Measurements from ENCODE around the gene NPEPL1. TPM values are rescaled to one million over a fixed set of nuclear protein-coding genes. Genes with fewer than 3 reads are reported as not detected.
A peak's percentile ranks its signal among the peaks of the same experiment; 100 is the strongest.
"Not testable (repeated sequence)": the region's sequence is repeated elsewhere in the genome, so short reads cannot be mapped to it uniquely, and the experiment has no call there.

Gene NPEPL1
- total RNA-seq, 1 experiment from 2014 or later: 71.6 TPM

- in situ Hi-C loops (cut with HindIII; ENCODE audit: low pct_unique_long_range_greater_than_20kb, low sequenced_read_pairs): no loop called here
- peak; percentile 40 for DNase-seq (ENCODE audit: low read depth)
These were observed 24.1 kb downstream of the NPEPL1 start for GRCh38 chr20:58716476-58717277.

GRCh38 chr20:58717278-58718091 is 24.9 kb downstream of the NPEPL1 start:
- no peak for DNase-seq (ENCODE audit: low read depth)
- in situ Hi-C loops (cut with HindIII; ENCODE audit: low pct_unique_long_range_greater_than_20kb, low sequenced_read_pairs): no loop called here

DNA sequence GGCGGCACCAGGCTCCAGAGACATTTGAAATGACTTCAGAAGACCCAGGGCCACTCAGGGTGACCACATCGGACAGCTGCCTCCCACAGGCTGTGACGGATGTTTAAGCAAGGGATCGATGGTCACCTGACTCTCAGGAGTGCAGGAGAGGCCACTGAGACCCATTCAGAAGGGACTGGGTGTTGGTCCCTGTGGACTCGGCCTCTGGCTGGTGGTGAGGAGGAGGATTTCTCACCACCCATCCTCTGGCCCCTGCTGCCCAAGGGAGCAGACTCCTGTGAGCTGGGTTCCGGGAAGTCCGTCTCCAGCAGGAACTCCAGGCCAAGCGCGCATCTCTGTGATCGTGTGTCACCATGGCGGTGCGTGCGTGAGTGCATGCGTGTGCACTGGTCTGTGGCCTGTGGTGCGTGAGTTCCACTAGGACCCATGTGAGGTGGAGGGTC is 25.5 kb downstream of the NPEPL1 start:
- in situ Hi-C loops (cut with HindIII; ENCODE audit: low pct_unique_long_range_greater_than_20kb, low sequenced_read_pairs): no loop called here
- DNase-seq (ENCODE audit: low read depth): no peak

- no peak for DNase-seq (ENCODE audit: low read depth)
- in situ Hi-C loops (cut with HindIII; ENCODE audit: low pct_unique_long_range_greater_than_20kb, low sequenced_read_pairs): no loop called here
These were observed 26.1 kb downstream of the NPEPL1 start for GRCh38 chr20:58718729-58719128.

GRCh38 chr20:58719258-58719657 is 26.7 kb downstream of the NPEPL1 start:
- no peak for DNase-seq (ENCODE audit: low read depth)
- in situ Hi-C loops (cut with HindIII; ENCODE audit: low pct_unique_long_range_greater_than_20kb, low sequenced_read_pairs): no loop called here

DNA sequence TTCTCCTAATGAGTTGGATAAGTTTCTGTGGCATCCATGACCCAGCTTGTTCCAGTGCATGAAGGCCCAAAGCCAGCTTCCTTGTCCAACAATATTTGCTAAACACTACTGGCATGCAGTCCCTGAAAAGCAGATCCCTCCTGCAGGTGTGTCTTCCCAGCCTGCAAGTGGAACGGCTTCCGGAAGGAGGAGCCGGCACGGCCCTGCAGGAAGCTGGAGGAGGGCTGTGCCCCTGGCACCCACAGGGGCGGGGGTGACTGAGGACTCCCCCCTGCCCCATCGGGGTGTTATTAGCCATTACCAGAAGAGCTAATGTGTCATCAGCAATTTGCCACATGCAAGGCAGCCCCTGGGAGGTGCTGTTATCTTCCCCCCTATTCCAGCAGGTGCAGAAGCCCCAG is 27.4 kb downstream of the NPEPL1 start:
- in situ Hi-C loops (cut with HindIII; ENCODE audit: low pct_unique_long_range_greater_than_20kb, low sequenced_read_pairs): no loop called here

GRCh38 chr20:58720890-58721289 is 28.3 kb downstream of the NPEPL1 start:
- in situ Hi-C loops (cut with HindIII; ENCODE audit: low pct_unique_long_range_greater_than_20kb, low sequenced_read_pairs): no loop called here
- DNase-seq (ENCODE audit: low read depth): no peak

More for the DNA sequence above, 27.4 kb downstream of the NPEPL1 start:
- no peak for DNase-seq (ENCODE audit: low read depth)

DNA sequence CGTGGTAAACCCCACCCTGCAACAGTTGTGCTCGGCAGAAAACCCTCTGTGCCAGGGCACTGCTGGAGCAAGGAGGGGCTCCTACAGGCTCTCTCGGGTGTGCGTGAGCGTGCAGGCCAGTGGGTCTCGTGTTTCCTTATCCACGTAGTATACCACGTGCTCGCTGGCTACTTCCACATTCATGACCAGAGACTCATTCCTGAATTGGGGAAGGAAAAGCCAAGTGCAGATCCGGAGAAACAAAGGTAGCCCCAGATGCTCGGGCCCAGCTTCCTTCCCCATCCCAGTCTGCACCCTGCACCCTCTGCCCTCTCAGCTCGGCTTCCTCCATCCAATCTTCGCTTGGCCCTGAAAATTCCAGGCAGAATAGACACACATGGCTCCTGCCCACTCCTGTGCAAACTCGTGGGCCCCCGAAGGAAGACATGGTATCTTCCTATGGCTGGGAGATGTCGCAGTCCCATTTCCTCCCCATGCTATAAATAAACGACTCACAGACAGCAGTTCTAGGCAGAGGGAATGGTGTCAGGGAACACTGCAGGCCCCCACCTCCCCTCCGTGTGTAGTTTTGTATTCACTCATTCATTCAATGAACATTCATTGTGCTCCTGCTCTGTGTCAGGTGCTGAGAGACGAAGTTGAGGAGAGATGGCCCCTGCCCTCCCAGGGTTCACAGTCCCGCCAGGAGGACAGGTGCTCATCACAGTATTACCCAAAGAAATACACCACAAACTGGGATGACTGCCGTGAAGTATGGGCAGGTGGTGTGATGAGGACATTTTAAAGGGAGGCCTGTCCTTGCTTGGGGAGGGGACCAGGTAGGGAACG is 29.6 kb downstream of the NPEPL1 start:
- in situ Hi-C loops (cut with HindIII; ENCODE audit: low pct_unique_long_range_greater_than_20kb, low sequenced_read_pairs): no loop called here
- DNase-seq (ENCODE audit: low read depth): no peak

DNA sequence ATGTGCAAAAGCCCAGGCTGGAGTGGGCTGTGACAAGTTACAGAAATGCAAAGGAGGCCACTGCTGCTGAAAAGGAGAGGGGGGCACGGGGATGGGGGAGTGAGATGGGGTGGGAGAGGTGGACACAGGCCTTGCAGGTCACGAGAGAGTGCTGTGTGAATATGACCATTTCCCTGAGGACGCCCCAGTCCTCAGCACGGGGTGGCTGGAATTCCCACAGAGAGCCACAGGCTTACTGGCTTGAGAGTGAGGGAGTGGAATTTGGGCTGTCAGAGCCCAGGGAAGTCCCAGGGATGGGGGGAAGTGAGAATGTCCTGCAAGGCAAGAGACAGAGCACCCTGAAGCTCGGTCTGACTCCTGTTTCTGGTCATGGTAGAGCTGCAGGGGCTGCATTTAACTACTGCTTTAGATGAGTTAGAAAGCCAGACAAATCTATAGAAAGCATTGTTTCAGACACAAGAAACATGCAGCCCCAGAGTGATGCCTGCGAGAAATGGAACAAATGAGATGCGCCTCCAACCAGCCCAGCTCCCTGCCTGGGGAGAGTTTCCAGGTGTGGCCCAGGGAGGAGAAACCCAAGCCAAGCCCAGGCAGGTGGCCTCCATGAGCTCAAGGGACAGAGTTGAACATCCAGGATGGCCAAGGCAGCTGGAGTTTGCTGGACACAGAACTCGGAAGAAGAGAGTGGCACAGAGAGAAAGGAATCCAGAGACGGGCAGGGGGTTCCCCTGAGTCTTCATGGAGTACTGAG is 30.5 kb downstream of the NPEPL1 start:
- DNase-seq (ENCODE audit: low read depth): no peak
- in situ Hi-C loops (cut with HindIII; ENCODE audit: low pct_unique_long_range_greater_than_20kb, low sequenced_read_pairs): no loop called here

DNA sequence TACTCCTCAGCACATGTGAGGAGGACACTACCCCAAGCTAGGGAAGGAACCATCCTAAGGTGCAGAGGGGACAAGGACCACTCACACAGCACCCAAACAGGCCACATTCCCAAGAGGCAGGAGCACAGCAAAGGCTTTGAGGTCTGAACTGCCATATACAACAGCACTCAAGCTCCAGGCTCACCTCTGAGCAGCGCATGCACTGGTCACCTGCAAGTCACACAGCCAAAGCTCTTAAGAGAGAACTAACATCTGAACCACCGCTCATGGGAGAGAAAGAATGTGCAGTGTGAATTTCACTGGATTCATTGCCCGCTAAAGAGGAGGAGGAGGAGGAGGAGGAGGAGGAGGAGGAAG is 31.0 kb downstream of the NPEPL1 start:
- in situ Hi-C loops (cut with HindIII; ENCODE audit: low pct_unique_long_range_greater_than_20kb, low sequenced_read_pairs): no loop called here
- no peak for DNase-seq (ENCODE audit: low read depth)

DNA sequence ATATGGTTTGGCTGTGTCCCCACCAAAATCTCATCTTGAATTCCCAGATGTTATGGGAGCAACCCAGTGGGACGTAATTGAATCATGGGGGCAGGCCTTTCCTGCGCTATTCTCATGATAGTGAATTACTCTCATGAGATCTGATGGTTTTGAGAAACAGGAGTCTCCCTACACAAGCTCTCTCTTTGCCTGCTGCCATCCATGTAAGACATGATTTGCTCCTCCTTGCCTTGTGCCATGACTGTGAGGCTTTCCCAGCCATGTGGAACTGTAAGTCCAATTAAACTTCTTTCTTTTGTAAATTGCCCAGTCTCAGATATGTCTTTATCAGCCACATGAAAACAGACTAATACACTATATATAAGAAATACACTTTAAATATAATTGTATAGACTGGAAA is 33.6 kb downstream of the NPEPL1 start:
- DNase-seq (ENCODE audit: low read depth); in situ Hi-C loops (cut with HindIII; ENCODE audit: low pct_unique_long_range_greater_than_20kb, low sequenced_read_pairs): not testable (repeated sequence)

DNA sequence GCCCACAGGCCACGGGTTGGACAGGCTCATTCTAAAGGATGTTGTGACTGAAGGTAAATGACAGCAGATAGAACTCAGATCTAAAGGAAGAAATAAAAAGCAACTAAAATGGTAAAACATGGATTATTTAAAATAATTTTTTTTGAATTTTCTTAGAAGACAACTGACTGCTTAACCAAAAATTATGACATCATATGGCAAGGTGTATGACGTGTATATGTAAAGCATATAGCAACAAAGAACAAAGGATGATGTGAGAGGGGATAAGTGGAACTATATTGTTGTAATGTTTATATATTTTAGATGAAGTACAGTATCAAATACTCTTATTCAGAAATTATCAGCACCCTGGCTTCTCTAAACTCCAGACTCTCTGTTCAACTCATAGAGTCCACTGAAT is 38.6 kb downstream of the NPEPL1 start:
- DNase-seq (ENCODE audit: low read depth): no peak
- in situ Hi-C loops (cut with HindIII; ENCODE audit: low pct_unique_long_range_greater_than_20kb, low sequenced_read_pairs): no loop called here

DNA sequence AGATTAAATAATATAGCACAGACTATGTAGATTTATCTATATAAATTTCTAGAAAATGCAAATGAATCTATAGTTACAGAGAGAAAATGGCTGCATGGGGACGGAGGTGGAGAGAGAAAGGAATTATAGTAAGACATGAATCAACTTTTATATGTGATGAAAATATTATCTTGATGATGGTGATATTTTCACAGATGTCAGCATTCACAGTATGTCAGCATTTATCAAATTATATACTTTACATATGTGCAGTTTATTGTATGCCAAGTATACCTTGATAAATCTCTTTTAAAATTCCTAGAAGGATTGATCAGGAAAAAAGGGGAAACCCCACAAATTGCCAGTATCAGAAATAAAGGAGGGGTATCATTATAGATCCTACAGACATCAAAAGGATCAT is 44.6 kb downstream of the NPEPL1 start:
- in situ Hi-C loops (cut with HindIII; ENCODE audit: low pct_unique_long_range_greater_than_20kb, low sequenced_read_pairs): no loop called here
- no peak for DNase-seq (ENCODE audit: low read depth)

DNA sequence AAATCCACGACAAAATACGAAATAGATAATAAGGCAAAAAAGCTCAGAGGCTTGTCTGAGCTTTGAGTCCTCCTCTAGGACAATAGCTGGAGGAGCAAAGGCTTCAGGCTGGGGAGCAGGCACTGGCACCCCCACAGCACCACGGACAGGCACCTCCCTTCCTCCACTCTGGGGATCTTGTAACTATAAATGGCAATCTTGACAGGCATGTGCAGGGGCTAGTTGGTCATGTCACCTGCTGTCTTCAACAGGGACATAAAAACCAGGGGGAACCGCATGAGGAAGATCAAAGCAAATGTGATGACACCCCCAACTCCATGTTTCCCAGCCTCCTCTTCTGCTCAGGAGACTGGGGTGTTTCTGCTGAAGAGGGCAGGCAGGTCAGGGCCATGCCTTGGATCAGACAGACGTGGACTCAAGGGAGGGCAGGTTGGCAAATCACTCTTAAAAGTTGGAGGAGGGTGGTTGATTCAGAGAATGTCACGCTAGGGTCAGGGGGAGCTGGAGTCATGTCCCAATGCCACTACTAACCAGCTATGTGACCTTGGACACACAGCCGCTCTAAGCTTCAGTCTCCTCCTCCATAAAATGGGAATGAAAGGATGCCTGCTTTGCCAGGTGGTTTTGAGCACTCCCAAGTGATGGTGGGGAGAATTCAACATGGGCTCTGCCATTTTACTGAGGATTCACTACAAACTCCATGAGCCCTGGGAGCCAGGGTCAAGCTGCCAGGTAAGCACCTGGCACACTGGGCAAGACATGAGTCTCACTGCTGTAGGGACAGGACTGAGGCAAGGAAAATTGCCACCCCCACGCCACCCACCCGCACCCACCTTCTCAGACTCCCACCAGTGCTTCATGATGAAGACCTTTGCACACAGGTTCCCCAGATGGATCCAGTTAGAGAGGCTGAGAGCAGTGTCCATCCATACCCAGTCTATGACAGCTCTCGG is 48.0 kb downstream of the NPEPL1 start:
- DNase-seq (ENCODE audit: low read depth): no peak
- in situ Hi-C loops (cut with HindIII; ENCODE audit: low pct_unique_long_range_greater_than_20kb, low sequenced_read_pairs): no loop called here

GRCh38 chr20:58741384-58741783 is 48.8 kb downstream of the NPEPL1 start:
- DNase-seq (ENCODE audit: low read depth): no peak
- in situ Hi-C loops (cut with HindIII; ENCODE audit: low pct_unique_long_range_greater_than_20kb, low sequenced_read_pairs): no loop called here

DNA sequence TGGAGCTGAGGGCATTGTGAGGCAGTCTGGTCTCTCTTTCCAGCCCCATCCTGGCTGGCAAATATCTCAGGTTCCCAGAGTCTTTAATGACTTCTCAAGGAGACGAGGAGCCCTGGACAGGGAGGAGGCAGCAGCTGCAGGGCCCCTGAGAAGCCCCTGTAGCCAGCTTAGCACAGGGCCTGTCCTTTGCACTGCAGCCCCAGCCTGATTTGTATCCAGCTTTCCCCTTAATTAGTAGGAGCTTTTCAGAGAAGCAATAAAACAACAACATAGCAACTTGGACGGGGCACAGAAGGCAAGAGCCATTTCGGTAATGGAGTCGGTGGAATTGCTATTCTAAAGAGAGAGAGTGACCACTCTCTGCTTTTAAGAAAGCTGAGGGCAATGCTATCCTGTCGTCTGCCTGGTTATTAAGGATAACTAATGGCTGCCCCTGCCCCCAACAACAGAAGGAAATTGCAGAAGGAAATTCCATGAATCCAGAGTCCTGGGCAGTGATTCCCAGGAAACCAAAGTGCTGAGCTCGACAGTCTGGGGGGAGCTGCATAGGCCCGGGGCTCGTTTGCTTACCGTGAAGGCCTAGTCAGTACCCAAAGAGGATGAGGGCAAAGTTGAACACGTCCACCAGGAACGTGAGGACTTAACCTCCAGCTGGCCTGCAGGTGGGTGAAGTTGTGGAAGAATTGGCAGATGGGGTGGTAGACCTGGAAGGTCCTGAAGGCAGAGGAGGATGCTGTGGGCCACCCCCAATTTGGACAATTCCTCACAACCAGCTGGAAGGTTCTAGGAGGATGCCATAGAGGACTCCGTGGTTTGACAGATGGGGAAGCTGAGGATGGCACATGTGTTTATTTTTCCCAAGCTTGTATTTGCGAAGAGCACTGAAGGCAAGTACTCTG is 50.3 kb downstream of the NPEPL1 start:
- DNase-seq (ENCODE audit: low read depth): no peak
- in situ Hi-C loops (cut with HindIII; ENCODE audit: low pct_unique_long_range_greater_than_20kb, low sequenced_read_pairs): no loop called here
